Neural progenitor cell (in vitro differentiated cells): ENCODE results near the gene ZNF521. TPM values are rescaled to one million over a fixed set of nuclear protein-coding genes. Genes with fewer than 3 reads are reported as not detected.

Experiments used
- DNase-seq: peaks from one replicate; pipeline ENCODE4 v3.0.0-alpha.2; 2016; ENCODE audit warnings: low spot score
- H2AFZ ChIP-seq: fragments of 200-600 bp; sonication (generic); replicated peaks from 2 replicates; pipeline ENCODE4 v1.6.1; 2016; ENCODE audit warnings: antibody characterized with exemption
- H3F3A ChIP-seq: fragments of 200-600 bp; sonication (generic); 2 replicates; pipeline ENCODE4 v1.6.1; 2016; ENCODE audit warnings: antibody characterized with exemption, low read depth
- H3K27ac ChIP-seq: fragments of 200-600 bp; sonication (generic); 2 replicates; pipeline ENCODE4 v1.5.1; 2016; ENCODE audit warnings: mild to moderate bottlenecking
- H3K27me3 ChIP-seq: fragments of 200-600 bp; sonication (generic); 2 replicates; pipeline ENCODE4 v1.6.1; 2016; ENCODE audit warnings: mild to moderate bottlenecking, moderate library complexity
- H3K36me3 ChIP-seq: fragments of 200-600 bp; sonication (generic); 2 replicates; pipeline ENCODE4 v1.5.1; 2016
- H3K4me1 ChIP-seq: fragments of 200-600 bp; sonication (generic); 2 replicates; pipeline ENCODE4 v1.6.1; 2016; ENCODE audit warnings: mixed run types
- H3K4me2 ChIP-seq: fragments of 200-600 bp; sonication (generic); 2 replicates; pipeline ENCODE4 v1.6.1; 2016
- H3K4me3 ChIP-seq: fragments of 200-600 bp; sonication (generic); 2 replicates; pipeline ENCODE4 v1.5.1; 2016
- H3K79me2 ChIP-seq: fragments of 200-600 bp; sonication (generic); 2 replicates; pipeline ENCODE4 v1.6.1; 2016; ENCODE audit warnings: low read depth
- H3K9ac ChIP-seq: fragments of 200-600 bp; sonication (generic); 2 replicates; pipeline ENCODE4 v1.6.1; 2016
- H3K9me3 ChIP-seq: fragments of 200-600 bp; sonication (generic); 2 replicates; pipeline ENCODE4 v1.5.1; 2016; ENCODE audit warnings: low read depth
- H4K20me1 ChIP-seq: fragments of 200-600 bp; sonication (generic); 2 replicates; pipeline ENCODE4 v1.6.1; 2016; ENCODE audit warnings: low read depth
- H3K27ac Mint-ChIP-seq: 3 replicates; pipeline ENCODE4 v1.8.0; 2021; ENCODE audit warnings: mixed read lengths
- H3K27me3 Mint-ChIP-seq: 2 replicates; pipeline ENCODE4 v1.8.0; 2022; ENCODE audit warnings: low read depth, mild to moderate bottlenecking, inconsistent platforms, moderate library complexity, mixed read lengths; ENCODE audit not compliant: insufficient read depth
- H3K36me3 Mint-ChIP-seq: 3 replicates; pipeline ENCODE4 v1.8.0; 2021; ENCODE audit warnings: mixed read lengths
- H3K4me1 Mint-ChIP-seq: 3 replicates; pipeline ENCODE4 v1.8.0; 2021; ENCODE audit warnings: mixed read lengths
- H3K4me3 Mint-ChIP-seq: 3 replicates; pipeline ENCODE4 v1.8.0; 2021; ENCODE audit warnings: mild to moderate bottlenecking, moderate library complexity, mixed read lengths
- H3K9me3 Mint-ChIP-seq: 3 replicates; pipeline ENCODE4 v1.8.0; 2020; ENCODE audit warnings: mixed read lengths
- EZH2 ChIP-seq: fragments of 200-600 bp; sonication (generic); IDR thresholded peaks from 2 replicates; pipeline ENCODE4 v1.6.1; 2017; ENCODE audit warnings: antibody characterized with exemption, mild to moderate bottlenecking, moderate library complexity
- EZH2phosphoT487 ChIP-seq: fragments of 200-600 bp; sonication (generic); IDR thresholded peaks from 2 replicates; pipeline ENCODE4 v1.6.1; 2017; ENCODE audit warnings: antibody characterized with exemption
- total RNA-seq: library from RNA; depleted of rRNA; stranded (reverse); fragments of >200 nt; gene quantifications from 2 replicates; pipeline ENCODE4 v1.2.3, GENCODE V29; 2015; ENCODE audit warnings: low replicate concordance
- TF ChIP-seq, protein P1 (sequence below): fragments of 200-600 bp; sonication (generic); IDR thresholded peaks from 2 replicates; pipeline ENCODE4 v1.5.1; 2017; ENCODE audit warnings: antibody characterized with exemption, mild to moderate bottlenecking

The ZNF521 gene
- total RNA-seq, 1 donor from 2014 or later = 136 TPM

DNA sequence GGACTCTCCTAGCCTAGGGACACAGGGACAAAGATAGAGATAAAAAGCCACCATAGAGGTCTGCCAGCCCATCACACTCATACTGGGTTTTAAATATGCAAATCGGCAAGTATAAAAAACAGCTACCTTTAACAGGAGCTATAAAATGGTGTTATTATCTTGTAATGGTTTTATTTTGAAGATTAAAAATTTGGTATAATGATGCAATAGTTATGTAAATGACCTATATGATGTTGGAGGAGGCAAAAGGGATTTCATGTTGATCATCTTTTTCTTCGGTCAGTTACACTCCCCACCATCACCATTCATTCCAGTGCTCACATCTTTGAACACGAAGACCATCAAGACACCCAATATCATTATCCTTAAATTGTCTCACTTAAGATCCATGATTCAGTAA, 11.2 kb downstream of the ZNF521 start:
- Histone ChIP-seq H3K79me2 (peaks cover 98% of the 10 kb centered on the region), H3K4me2 (no peak overlapping the region), H3K9me3 (no peaks in the 10 kb centered on the region), H3K27me3 (no peaks in the 10 kb centered on the region), H3K4me3 (no peak overlapping the region), H3K4me1 (peaks cover 21% of the 10 kb centered on the region), H2AFZ (no peak overlapping the region), H3K9ac (no peak overlapping the region), H3K36me3 (peaks cover 20% of the 10 kb centered on the region), H3F3A (no peaks in the 10 kb centered on the region), H3K27ac (no peak overlapping the region), H4K20me1 (peaks cover 98% of the 10 kb centered on the region)
- TF ChIP-seq EZH2 = no peak
- no peak for TF ChIP-seq EZH2phosphoT487
- TF ChIP-seq, protein P1, sequence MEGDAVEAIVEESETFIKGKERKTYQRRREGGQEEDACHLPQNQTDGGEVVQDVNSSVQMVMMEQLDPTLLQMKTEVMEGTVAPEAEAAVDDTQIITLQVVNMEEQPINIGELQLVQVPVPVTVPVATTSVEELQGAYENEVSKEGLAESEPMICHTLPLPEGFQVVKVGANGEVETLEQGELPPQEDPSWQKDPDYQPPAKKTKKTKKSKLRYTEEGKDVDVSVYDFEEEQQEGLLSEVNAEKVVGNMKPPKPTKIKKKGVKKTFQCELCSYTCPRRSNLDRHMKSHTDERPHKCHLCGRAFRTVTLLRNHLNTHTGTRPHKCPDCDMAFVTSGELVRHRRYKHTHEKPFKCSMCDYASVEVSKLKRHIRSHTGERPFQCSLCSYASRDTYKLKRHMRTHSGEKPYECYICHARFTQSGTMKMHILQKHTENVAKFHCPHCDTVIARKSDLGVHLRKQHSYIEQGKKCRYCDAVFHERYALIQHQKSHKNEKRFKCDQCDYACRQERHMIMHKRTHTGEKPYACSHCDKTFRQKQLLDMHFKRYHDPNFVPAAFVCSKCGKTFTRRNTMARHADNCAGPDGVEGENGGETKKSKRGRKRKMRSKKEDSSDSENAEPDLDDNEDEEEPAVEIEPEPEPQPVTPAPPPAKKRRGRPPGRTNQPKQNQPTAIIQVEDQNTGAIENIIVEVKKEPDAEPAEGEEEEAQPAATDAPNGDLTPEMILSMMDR = no peak
- H3K9me3 Mint-ChIP-seq = peaks cover 41% of the 10 kb centered on the region
- H3K4me1 Mint-ChIP-seq = peaks cover 23% of the 10 kb centered on the region
- no peak for DNase-seq
- no peak overlapping the region for H3K4me3 Mint-ChIP-seq
- H3K27ac Mint-ChIP-seq = no peak overlapping the region
- peaks cover 63% of the 10 kb centered on the region for H3K36me3 Mint-ChIP-seq
- H3K27me3 Mint-ChIP-seq = peaks cover 3% of the 10 kb centered on the region

DNA sequence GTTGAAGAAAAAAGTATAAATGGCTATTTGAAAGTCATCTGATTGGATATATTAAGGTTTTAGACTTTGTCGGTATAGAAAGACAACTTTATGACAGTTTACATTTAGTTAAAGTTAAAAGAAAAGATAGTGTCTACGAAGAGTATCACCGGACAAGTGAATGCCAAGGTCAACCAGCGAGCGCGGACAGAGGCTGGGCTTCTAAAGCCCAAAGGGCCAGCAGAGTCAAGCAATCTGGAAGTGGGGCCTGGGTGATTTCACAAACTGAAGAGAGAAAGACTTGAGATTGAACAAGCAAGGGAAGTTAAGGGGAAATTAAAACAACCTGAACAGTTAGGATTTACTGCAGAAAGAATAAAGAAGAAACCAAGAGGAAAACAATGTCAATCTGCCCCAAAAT, 16.3 kb downstream of the ZNF521 start:
- DNase-seq = no peak
- Histone ChIP-seq H3K79me2 (peaks cover 100% of the 10 kb centered on the region), H3K4me1 (peaks cover 34% of the 10 kb centered on the region), H3K4me2 (no peak overlapping the region), H3K9me3 (no peaks in the 10 kb centered on the region), H4K20me1 (peaks cover 100% of the 10 kb centered on the region), H3F3A (no peaks in the 10 kb centered on the region), H2AFZ (no peak overlapping the region), H3K9ac (no peak overlapping the region), H3K27ac (no peak overlapping the region), H3K4me3 (no peak overlapping the region), H3K36me3 (peaks cover 10% of the 10 kb centered on the region), H3K27me3 (no peaks in the 10 kb centered on the region)
- Mint-ChIP-seq H3K4me1 (peaks cover 25% of the 10 kb centered on the region), H3K9me3 (peaks cover 30% of the 10 kb centered on the region), H3K27me3 (peaks cover 3% of the 10 kb centered on the region), H3K36me3 (peaks cover 71% of the 10 kb centered on the region), H3K4me3 (no peak overlapping the region), H3K27ac (no peak overlapping the region)
- no peak for TF ChIP-seq EZH2phosphoT487
- TF ChIP-seq EZH2 = no peak
- TF ChIP-seq, protein P1 = no peak

DNA sequence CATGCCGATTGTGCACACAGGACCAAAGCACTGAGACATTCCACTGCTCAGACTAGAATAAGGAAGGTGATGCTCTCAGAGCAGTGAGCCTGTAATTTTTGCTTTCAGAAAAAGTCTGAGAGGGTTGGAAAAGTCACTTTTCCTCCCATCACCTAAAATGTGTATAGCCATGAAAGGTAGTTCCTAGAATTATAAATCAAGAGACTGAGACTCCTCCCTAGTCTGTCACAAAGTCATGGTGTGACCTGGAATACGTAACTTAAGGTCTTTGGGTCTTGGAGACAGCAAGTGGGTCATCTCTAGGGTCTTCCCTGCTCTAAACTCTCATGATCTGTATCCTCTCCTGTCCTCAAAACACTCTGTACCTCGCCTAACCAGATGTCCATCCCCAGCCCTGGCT, 16.9 kb downstream of the ZNF521 start:
- Histone ChIP-seq H3K9me3 (no peaks in the 10 kb centered on the region), H3K4me2 (no peak overlapping the region), H3K4me3 (no peak overlapping the region), H3K27me3 (no peaks in the 10 kb centered on the region), H3K9ac (no peak overlapping the region), H2AFZ (no peak overlapping the region), H3F3A (peaks cover 2% of the 10 kb centered on the region), H3K36me3 (peaks cover 10% of the 10 kb centered on the region), H3K4me1 (peaks cover 36% of the 10 kb centered on the region), H4K20me1 (peaks cover 100% of the 10 kb centered on the region), H3K27ac (no peak overlapping the region), H3K79me2 (peaks cover 100% of the 10 kb centered on the region)
- Mint-ChIP-seq H3K36me3 (peaks cover 67% of the 10 kb centered on the region), H3K4me1 (peaks cover 25% of the 10 kb centered on the region), H3K9me3 (peaks cover 28% of the 10 kb centered on the region), H3K27ac (no peak overlapping the region), H3K27me3 (peaks cover 2% of the 10 kb centered on the region), H3K4me3 (no peak overlapping the region)
- no peak for TF ChIP-seq EZH2phosphoT487
- TF ChIP-seq, protein P1 = no peak
- no peak for TF ChIP-seq EZH2
- no peak for DNase-seq
